GM18519 (cell line): Measurements from ENCODE around the gene KCNQ5.
A peak's percentile ranks its signal among the peaks of the same experiment; 100 is the strongest.

ENCODE experiments used
- ATAC-seq: cut with Tn5 transposase; IDR thresholded peaks from one replicate; pipeline ENCODE4 v1.9.1; 2021; ENCODE audit warnings: mild to moderate bottlenecking, moderate library complexity; ENCODE audit not compliant: unreplicated experiment, low FRiP score

KCNQ5 gene

GRCh38 chr6:73078908-73079610 lies 457.2 kb downstream of the KCNQ5 start:
- no peak for ATAC-seq

- ATAC-seq, result no peak
Measured at GRCh38 chr6:73079611-73079955, 457.7 kb downstream of the KCNQ5 start.

GRCh38 chr6:73079978-73080377 lies 458.1 kb downstream of the KCNQ5 start:
- ATAC-seq, result peak; percentile 82

GRCh38 chr6:73081955-73082354 lies 460.1 kb downstream of the KCNQ5 start:
- no peak for ATAC-seq

- ATAC-seq, result no peak
Measured at GRCh38 chr6:73083886-73084285, 462.0 kb downstream of the KCNQ5 start.

- ATAC-seq, result no peak
Measured at GRCh38 chr6:73085443-73085871, 463.6 kb downstream of the KCNQ5 start.

GRCh38 chr6:73086726-73087125 lies 464.9 kb downstream of the KCNQ5 start:
- no peak for ATAC-seq

GRCh38 chr6:73088138-73088813 lies 466.4 kb downstream of the KCNQ5 start:
- ATAC-seq, result peak; percentile 63

- ATAC-seq, result no peak
Measured at GRCh38 chr6:73104921-73105320, 483.1 kb downstream of the KCNQ5 start.

- no peak for ATAC-seq
Measured at GRCh38 chr6:73107016-73107415, 485.2 kb downstream of the KCNQ5 start.

- no peak for ATAC-seq
Measured at GRCh38 chr6:73108949-73109348, 487.1 kb downstream of the KCNQ5 start.

GRCh38 chr6:73109659-73110058 lies 487.8 kb downstream of the KCNQ5 start:
- ATAC-seq, result no peak

GRCh38 chr6:73116330-73116729 lies 494.5 kb downstream of the KCNQ5 start:
- ATAC-seq, result no peak

- ATAC-seq, result no peak
Measured at GRCh38 chr6:73121421-73121993, 499.6 kb downstream of the KCNQ5 start.

GRCh38 chr6:73123632-73124329 lies 501.9 kb downstream of the KCNQ5 start:
- peak; percentile 68 for ATAC-seq

- ATAC-seq, result peak; percentile 87
Measured at GRCh38 chr6:73129653-73130443, 508.0 kb downstream of the KCNQ5 start.

- ATAC-seq, result no peak
Measured at GRCh38 chr6:73131706-73132105, 509.8 kb downstream of the KCNQ5 start.

GRCh38 chr6:73134588-73134987 lies 512.7 kb downstream of the KCNQ5 start:
- ATAC-seq, result no peak

GRCh38 chr6:73139681-73140383 lies 518.0 kb downstream of the KCNQ5 start:
- ATAC-seq, result no peak

- ATAC-seq, result no peak
Measured at GRCh38 chr6:73143551-73143950, 521.7 kb downstream of the KCNQ5 start.
